Caki2 (cell line): ENCODE measurements around the gene YTHDF1. TPM values are rescaled to one million over a fixed set of nuclear protein-coding genes. Genes with fewer than 3 reads are reported as not detected.

Source experiments
- DNase-seq: peaks from one replicate; pipeline ENCODE4 v3.0.0-alpha.2; 2015; ENCODE audit warnings: low read depth
- in situ Hi-C: cut with HindIII; loops from 2 replicates; pipeline ENCODE4 v1.10.0; 2016; ENCODE audit warnings: low sequenced_read_pairs, low pct_unique_long_range_greater_than_20kb, mixed read lengths
- total RNA-seq: library from RNA; depleted of rRNA; stranded (reverse); fragments of >200 nt; shearing (Covaris generic); gene quantifications from 2 replicates; pipeline ENCODE4 v1.2.3, GENCODE V29; 2014; ENCODE audit warnings: low replicate concordance; rRNA removed

YTHDF1 gene
- total RNA-seq, 1 experiment from 2014 or later = 20.0 TPM

GRCh38 chr20:63156221-63156671, 59.7 kb downstream of the YTHDF1 start:
- in situ Hi-C loops = no loop called here
- no peak for DNase-seq

- DNase-seq = no peak
- in situ Hi-C loops = no loop called here
Measured at GRCh38 chr20:63155266-63156165, 60.4 kb downstream of the YTHDF1 start.

- in situ Hi-C loops = no loop called here
- no peak for DNase-seq
Measured at GRCh38 chr20:63154395-63154794, 61.5 kb downstream of the YTHDF1 start.

DNA sequence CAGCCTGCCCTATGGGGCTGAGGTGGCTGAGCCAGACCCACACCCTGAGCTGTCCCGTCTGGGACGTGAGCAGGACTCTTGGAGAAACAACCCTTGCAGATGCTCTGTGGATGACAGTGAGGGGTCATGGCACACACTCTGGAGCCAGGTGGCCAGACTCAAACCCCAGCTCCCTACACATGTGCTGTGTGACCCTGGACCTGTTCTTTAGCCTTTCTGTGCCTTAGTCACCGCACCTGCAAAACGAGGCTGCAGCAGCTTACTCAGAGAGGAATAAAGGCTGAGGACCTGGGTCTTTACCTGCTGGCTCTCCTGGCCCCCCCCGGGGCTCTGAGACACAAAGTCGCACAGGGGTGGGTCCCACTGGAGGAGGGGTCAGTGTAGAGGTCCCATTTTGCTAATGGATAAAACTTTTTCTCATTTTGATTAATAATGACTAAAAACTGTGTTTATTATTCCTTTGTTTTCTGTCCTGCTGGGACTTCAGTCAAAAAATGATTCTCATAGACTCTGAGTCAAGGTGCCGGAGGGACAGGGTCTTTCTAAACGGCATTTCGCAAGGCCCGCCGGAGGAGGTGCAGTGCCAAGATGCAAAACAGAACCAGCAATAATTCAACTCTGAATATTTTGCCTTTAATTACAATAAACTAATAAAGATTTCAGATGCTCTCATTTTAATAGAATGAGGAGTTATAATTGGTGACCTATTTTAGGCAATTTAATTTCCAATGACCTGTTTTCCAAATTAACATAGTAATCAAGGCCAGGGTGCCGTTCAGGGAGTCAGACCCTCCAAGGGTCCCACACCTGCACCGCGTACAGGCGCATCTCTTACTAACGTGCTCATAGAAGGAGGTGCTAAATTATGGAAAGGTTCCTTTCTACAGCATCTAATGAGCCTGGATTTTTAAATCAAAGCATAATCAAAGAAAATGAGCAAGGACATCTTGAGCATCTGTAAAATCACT, 62.4 kb downstream of the YTHDF1 start:
- in situ Hi-C loops = no loop called here
- no peak for DNase-seq

GRCh38 chr20:63152322-63153253, 63.3 kb downstream of the YTHDF1 start:
- in situ Hi-C loops = no loop called here
- no peak for DNase-seq

DNA sequence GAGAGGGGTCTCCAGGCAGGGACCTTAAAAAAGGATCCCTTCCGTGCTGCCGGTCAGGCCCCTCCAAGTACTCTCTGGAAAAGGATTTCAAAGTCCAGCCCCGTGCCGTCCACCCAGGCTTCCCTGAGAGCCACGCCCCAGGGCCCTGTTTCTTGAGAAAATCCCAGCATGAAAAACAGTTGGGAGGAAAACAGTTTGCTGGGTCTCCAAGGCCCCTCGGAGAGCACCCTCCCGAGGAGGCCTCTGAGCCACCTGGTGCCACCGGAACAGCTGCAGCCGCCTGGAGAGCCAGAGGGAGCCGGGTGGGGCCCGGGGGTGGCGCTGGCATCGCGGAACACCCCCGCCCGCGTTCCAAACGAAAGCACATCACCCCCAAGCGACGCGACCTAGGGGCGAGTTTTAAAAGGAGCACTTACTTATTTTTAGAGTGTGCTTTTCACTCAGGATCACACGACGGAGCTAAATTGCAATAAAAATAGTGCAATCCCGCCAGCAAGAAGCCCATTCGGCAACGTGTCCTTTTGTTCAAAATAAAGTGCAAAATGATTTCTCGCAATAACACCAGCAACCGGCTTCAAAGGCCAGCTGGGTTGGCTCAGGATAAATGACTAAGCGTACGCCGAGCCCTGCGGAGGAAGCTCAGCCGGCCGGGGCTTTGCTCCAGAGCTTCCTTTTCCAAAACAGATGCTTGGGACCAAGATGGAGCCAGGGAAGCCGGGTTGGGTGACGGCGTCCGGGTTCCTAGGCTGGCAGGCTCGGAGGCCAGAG, 64.2 kb downstream of the YTHDF1 start:
- DNase-seq = no peak
- in situ Hi-C loops = no loop called here

GRCh38 chr20:63150911-63151531, 64.9 kb downstream of the YTHDF1 start:
- DNase-seq = no peak
- in situ Hi-C loops = no loop called here

GRCh38 chr20:63150391-63150898, 65.5 kb downstream of the YTHDF1 start:
- in situ Hi-C loops = no loop called here
- DNase-seq = no peak

- no peak for DNase-seq
- in situ Hi-C loops = no loop called here
Measured at GRCh38 chr20:63149531-63150192, 66.3 kb downstream of the YTHDF1 start.

DNA sequence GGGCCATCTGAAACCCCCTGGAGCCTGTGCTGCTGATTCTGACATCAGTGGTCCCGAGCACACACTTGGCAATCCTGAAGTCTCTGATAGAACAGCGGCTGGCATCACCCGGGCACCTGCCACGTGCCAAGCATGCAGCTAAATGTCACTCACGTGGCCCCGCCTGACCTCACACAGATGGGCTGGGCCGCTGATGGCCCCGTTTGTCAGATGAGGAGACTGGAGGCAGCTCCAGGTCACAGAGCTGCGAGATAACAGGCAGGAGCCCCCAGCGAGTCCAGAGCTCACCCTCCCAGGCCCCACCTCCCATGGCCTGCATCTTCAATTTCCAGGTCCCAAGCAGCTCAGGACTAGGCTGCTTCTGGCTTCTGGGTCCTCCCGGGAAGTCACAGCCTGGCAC, 67.2 kb downstream of the YTHDF1 start:
- DNase-seq = no peak
- in situ Hi-C loops = no loop called here

- DNase-seq = no peak
- in situ Hi-C loops = no loop called here
Measured at GRCh38 chr20:63147532-63147931, 68.4 kb downstream of the YTHDF1 start.

Other genes starting within 250 kb of the YTHDF1 start
- not detected in 2 replicates for gene BHLHE23, start 209.2 kb downstream of the YTHDF1 start, total RNA-seq
- gene BIRC7, start 19.8 kb upstream of the YTHDF1 start, total RNA-seq = not detected in 2 replicates
- 2.9 and 5.0 TPM in 2 replicates for gene NKAIN4, start 38.3 kb upstream of the YTHDF1 start, total RNA-seq
- 139 and 172 TPM in 2 replicates for gene ARFGAP1, start 56.7 kb upstream of the YTHDF1 start, total RNA-seq
- gene COL20A1, start 77.1 kb upstream of the YTHDF1 start, total RNA-seq = 0.14 and 0.87 TPM in 2 replicates
- not detected in 2 replicates for gene CHRNA4, start 145.2 kb upstream of the YTHDF1 start, total RNA-seq